NCI-H524 treated with DMSO at 0.1 percent for 48 hours (cell line): ENCODE data around the gene SMIM10.
"Not testable (repeated sequence)": the region's sequence is repeated elsewhere in the genome, so short reads cannot be mapped to it uniquely, and the experiment has no call there.

Source experiments
- DNase-seq: peaks from one replicate; lab custom pipeline; 2025; lab: John Stamatoyannopoulos, UW

The SMIM10 gene

GRCh38 chrX:135015523-135016245 lies 24.9 kb downstream of the SMIM10 start:
- DNase-seq = no peak

GRCh38 chrX:135019890-135020289 lies 29.1 kb downstream of the SMIM10 start:
- DNase-seq = not testable (repeated sequence)

DNA sequence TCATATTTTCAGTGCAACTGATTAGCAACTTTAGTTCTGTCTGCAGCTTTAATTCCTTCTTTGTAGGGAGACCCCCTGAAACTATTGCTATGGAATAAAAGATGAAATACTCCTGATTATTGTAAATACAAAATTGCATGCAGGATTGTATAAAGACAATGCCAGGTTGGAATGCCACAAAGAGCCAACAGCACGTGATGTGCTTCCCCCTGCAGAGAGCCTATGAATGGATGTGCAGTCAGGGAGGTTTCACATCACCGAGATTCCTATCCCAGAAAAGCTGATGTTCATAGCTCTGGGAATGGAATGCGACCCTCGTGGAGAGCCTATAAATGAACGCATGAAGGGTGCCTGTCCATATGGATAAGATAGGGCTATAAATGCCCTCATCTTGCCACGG lies 33.0 kb downstream of the SMIM10 start:
- DNase-seq = not testable (repeated sequence)

DNA sequence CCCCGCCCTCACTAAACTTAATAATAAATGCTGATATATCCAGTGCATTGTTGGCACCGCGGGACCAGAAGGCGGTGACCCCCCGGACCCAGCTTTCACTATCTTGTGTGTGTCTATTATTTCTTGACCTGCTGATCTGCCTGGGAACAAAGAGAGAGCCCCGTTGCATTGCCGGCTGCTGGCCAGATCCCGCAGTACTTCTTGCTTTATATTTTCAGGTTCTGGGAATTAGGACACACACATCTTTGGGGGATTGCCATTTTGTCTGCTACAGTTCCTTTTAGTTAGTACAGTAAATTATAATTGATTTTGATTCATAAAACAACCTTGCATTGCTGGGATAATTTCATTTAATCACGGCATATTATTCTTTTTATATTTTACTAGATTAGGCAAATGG lies 33.7 kb downstream of the SMIM10 start:
- DNase-seq = no peak

- not testable (repeated sequence) for DNase-seq
These were observed 39.6 kb downstream of the SMIM10 start for GRCh38 chrX:135030207-135030963.

- peak; percentile 79 for DNase-seq
These were observed 50.6 kb downstream of the SMIM10 start for GRCh38 chrX:135041149-135042123.
